GM12878 (cell line): ENCODE results near the gene ATP8B1. TPM values are rescaled to one million over a fixed set of nuclear protein-coding genes. Genes with fewer than 3 reads are reported as not detected.

Experiments used
- ATAC-seq: fragments of 200-7000 bp; cut with Tn5 transposase; 3 replicates; pipeline ENCODE4 v1.9.1; 2020; ENCODE audit warnings: mild to moderate bottlenecking, moderate library complexity
- BruUV-seq: library from RNA; stranded (reverse); fragments of 400-500 nt; replicated peaks from 2 replicates; lab custom pipeline; 2021; lab: Mats Ljungman, UMichigan
- CTCF ChIA-PET: fragments of 300-600 bp; sonication (Branson Sonifier 250); formaldehyde crosslinking; extraction: SDS; loops from one replicate; lab custom pipeline; 2021; ENCODE audit warnings: inconsistent platforms; lab: Yijun Ruan, JAX
- POLR2A ChIA-PET: fragments of 350-600 bp; formaldehyde crosslinking; extraction: SDS; loops from one replicate; lab custom pipeline; 2021; ENCODE audit warnings: inconsistent platforms; lab: Charles Lee
- RAD21 ChIA-PET: fragments of 300-600 bp; sonication (Branson Sonifier 250); formaldehyde crosslinking; loops from one replicate; lab custom pipeline; 2023; ENCODE audit warnings: antibody characterized with exemption; ENCODE audit not compliant: unreplicated experiment; lab: Charles Lee
- SMC1A ChIA-PET: fragments of 300-600 bp; sonication (Branson Sonifier 250); formaldehyde crosslinking; loops from one replicate; lab custom pipeline; 2023; ENCODE audit not compliant: unreplicated experiment, uncharacterized antibody; lab: Charles Lee
- DNase-seq: peaks from one replicate; pipeline ENCODE4 v3.0.0-alpha.2; 2011; ENCODE audit warnings: low read depth, low spot score
- FAIRE-seq: peaks from 3 replicates; lab custom pipeline; 2011; peaks lifted over from hg19 to GRCh38; lab: Jason Lieb, UNC
- H2AFZ ChIP-seq: 2 replicates; pipeline ENCODE4 v1.6.0; 2011; ENCODE audit warnings: low read depth, low read length, control low read depth; ENCODE audit not compliant: control insufficient read depth
- H3K27ac ChIP-seq: 2 replicates; pipeline ENCODE4 v1.5.1; 2011; ENCODE audit warnings: control low read depth; ENCODE audit not compliant: control insufficient read depth, insufficient read depth
- H3K27me3 ChIP-seq, 2 experiments: replicated peaks in 1 of 2; 2 replicates each; pipeline versions ENCODE4 v1.6.0 to v1.6.1; 2011; ENCODE audit warnings: low read length in 1 of 2; ENCODE audit not compliant: control insufficient read depth in 2 of 2, insufficient read depth in 2 of 2
- H3K36me3 ChIP-seq, 2 experiments: 2 replicates each; pipeline ENCODE4 v1.5.1; 2011; ENCODE audit warnings: low read length in 1 of 2; ENCODE audit not compliant: control insufficient read depth in 2 of 2, insufficient read depth in 2 of 2
- H3K4me1 ChIP-seq: 2 replicates; pipeline ENCODE4 v1.6.1; 2011; ENCODE audit warnings: mild to moderate bottlenecking, low read length, moderate library complexity, mixed read lengths; ENCODE audit not compliant: control insufficient read depth, insufficient read depth
- H3K4me2 ChIP-seq: 2 replicates; pipeline ENCODE4 v1.6.0; 2011; ENCODE audit warnings: control low read depth; ENCODE audit not compliant: control insufficient read depth, insufficient read depth
- H3K4me3 ChIP-seq: fragments of 200-600 bp; sonication (generic); 2 replicates; pipeline ENCODE4 v1.5.1; 2016
- H3K79me2 ChIP-seq: 2 replicates; pipeline ENCODE4 v1.6.0; 2011; ENCODE audit warnings: low read length; ENCODE audit not compliant: control insufficient read depth, insufficient read depth
- H3K9ac ChIP-seq: 2 replicates; pipeline ENCODE4 v1.8.0; 2011; ENCODE audit warnings: low read length, control low read depth, mixed read lengths; ENCODE audit not compliant: control insufficient read depth, insufficient read depth
- H3K9me3 ChIP-seq: replicated peaks from 3 replicates; pipeline ENCODE4 v1.5.1; 2011; ENCODE audit warnings: mild to moderate bottlenecking, low read length; ENCODE audit not compliant: control insufficient read depth, insufficient read depth
- H4K20me1 ChIP-seq: 2 replicates; pipeline ENCODE4 v1.6.0; 2011; ENCODE audit not compliant: control insufficient read depth, insufficient read depth
- CTCF ChIP-seq, 3 experiments: IDR thresholded peaks in 2 of 3; conservative IDR thresholded peaks in 1 of 3; 2 replicates each; pipeline ENCODE4 v1.5.1; 2011; ENCODE audit warnings: low read depth in 3 of 3, low read length in 3 of 3, mild to moderate bottlenecking in 3 of 3, control low read depth in 2 of 3, moderate library complexity in 2 of 3, inconsistent platforms in 1 of 3, mixed read lengths in 1 of 3; ENCODE audit not compliant: control insufficient read depth in 2 of 3, insufficient read depth in 1 of 3; ENCODE audit errors: extremely low read depth in 1 of 3
- DPF2 ChIP-seq: fragments of 450-650 bp; IDR thresholded peaks from 2 replicates; pipeline ENCODE4 v1.6.1; 2017; ENCODE audit warnings: mild to moderate bottlenecking
- EGR1 ChIP-seq, 2 experiments: IDR thresholded peaks; 1 replicate in 1 of 2; 2 replicates in 1 of 2; pipeline ENCODE4 v1.6.1; 2011 to 2012; ENCODE audit warnings: low read depth in 2 of 2, low read length in 2 of 2, borderline replicate concordance in 1 of 2, mild to moderate bottlenecking in 1 of 2, moderate library complexity in 1 of 2
- ELK1 ChIP-seq: IDR thresholded peaks from 2 replicates; pipeline ENCODE4 v1.6.1; 2012; ENCODE audit warnings: low read depth, low read length, improper control_type of control experiment
- KLF5 ChIP-seq: fragments of 450-650 bp; IDR thresholded peaks from 2 replicates; pipeline ENCODE4 v1.6.1; 2014; ENCODE audit warnings: mild to moderate bottlenecking; ENCODE audit not compliant: partially characterized antibody
- NBN ChIP-seq: fragments of 450-650 bp; IDR thresholded peaks from 2 replicates; pipeline ENCODE4 v1.6.1; 2016
- NFYA ChIP-seq: IDR thresholded peaks from 2 replicates; pipeline ENCODE4 v1.6.1; 2011; ENCODE audit warnings: low read depth, mild to moderate bottlenecking, low read length, improper control_type of control experiment, borderline replicate concordance
- NFYB ChIP-seq: IDR thresholded peaks from 2 replicates; pipeline ENCODE4 v1.6.1; 2011; ENCODE audit warnings: low read depth, mild to moderate bottlenecking, low read length, improper control_type of control experiment, moderate library complexity; ENCODE audit not compliant: insufficient read depth
- NRF1 ChIP-seq: conservative IDR thresholded peaks from 2 replicates; pipeline ENCODE4 v1.6.1; 2011; ENCODE audit warnings: mild to moderate bottlenecking, low read depth, low read length, improper control_type of control experiment
- POLR2A ChIP-seq: IDR thresholded peaks from 2 replicates; pipeline ENCODE4 v1.6.1; 2011; ENCODE audit warnings: low read depth, mild to moderate bottlenecking, low read length
- RBBP5 ChIP-seq: fragments of 200-600 bp; sonication (generic); conservative IDR thresholded peaks from 2 replicates; pipeline ENCODE4 v1.6.1; 2016
- SMC3 ChIP-seq: IDR thresholded peaks from 2 replicates; pipeline ENCODE4 v1.6.1; 2011; ENCODE audit warnings: low read length, improper control_type of control experiment, borderline replicate concordance
- TCF12 ChIP-seq: IDR thresholded peaks from 2 replicates; pipeline ENCODE4 v1.6.1; 2011; ENCODE audit warnings: low read depth, mild to moderate bottlenecking, low read length
- USF1 ChIP-seq: IDR thresholded peaks from 2 replicates; pipeline ENCODE4 v1.6.1; 2011; ENCODE audit warnings: borderline replicate concordance, low read depth, mild to moderate bottlenecking, moderate library complexity, mixed read lengths, low read length; ENCODE audit not compliant: insufficient read depth; ENCODE audit errors: extremely low read length
- WRNIP1 ChIP-seq: IDR thresholded peaks from 2 replicates; pipeline ENCODE4 v1.6.1; 2011; ENCODE audit warnings: low read depth, low read length, improper control_type of control experiment, borderline replicate concordance
- WGBS: methylation state at CpG from one replicate; pipeline ENCODE4 v1.1.6; 2016; ENCODE audit warnings: low lambda C conversion rate; ENCODE audit not compliant: insufficient replicate concordance, insufficient coverage; ENCODE audit errors: missing lambda C conversion rate; 5-methylcytosine and 5-hydroxymethylcytosine counted together
- in situ Hi-C: fragments of 300-500 bp; cut with MboI; formaldehyde crosslinking; loops from 9 replicates; pipeline ENCODE4 v1.14.3; 2018; ENCODE audit warnings: mixed read lengths
- intact Hi-C: fragments of 100-400 bp; cut with micrococcal nuclease; formaldehyde crosslinking; loops from one replicate; pipeline ENCODE4 v1.14.2; 2022; ENCODE audit not compliant: unreplicated experiment
- polyA plus RNA-seq, 11 experiments: library from polyadenylated mRNA; depleted of rRNA in 4 of 11; unstranded in 6 of 11; stranded (reverse) in 5 of 11; fragments of >200 nt; fragmentation: Nextera tagmentation in 4 of 11; fragmentation: Illumina TruSeq in 1 of 11; extraction: Ambion mirVana in 4 of 11; extraction: Trizol in 1 of 11; gene quantifications; 1 replicate in 1 of 11; 2 replicates in 10 of 11; pipeline versions ENCODE4 v1.2.1 to v1.2.3, GENCODE V29; 2011 to 2016; ENCODE audit warnings: inconsistent platforms in 2 of 11, missing spikeins in 2 of 11, low read depth in 1 of 11
- total RNA-seq, 4 experiments: library from RNA; depleted of rRNA in 3 of 4; stranded (reverse); fragments of >200 nt in 3 of 4; fragmentation: Illumina TruSeq in 1 of 4; extraction: Trizol in 1 of 4; gene quantifications; 2 replicates each; pipeline versions ENCODE4 v1.2.1 to v1.2.3, GENCODE V29; 2013 to 2021
- TF ChIP-seq, protein P1 (sequence below): IDR thresholded peaks from 2 replicates; pipeline ENCODE4 v1.6.1; 2011; ENCODE audit warnings: low read depth, low read length, improper control_type of control experiment, borderline replicate concordance

ATP8B1 gene
- total and polyA plus RNA-seq, 10 of the 15 experiments (the other 5 are each of a cell fraction or from before 2014, with no cell fraction given), result 0.03 to 0.37 (median 0.11) TPM

GRCh38 chr18:57784801-57785114, 18.4 kb downstream of the ATP8B1 start:
- ChIA-PET SMC1A (interaction anchor here (1.0 to 1.7 kb wide), 2 partner anchors 12 to 35 kb away, joined by 3 to 4 read pairs; no protein-coding TSS in a partner anchor), CTCF (no interaction called here)
- intact Hi-C loops, result no loop called here

More at GRCh38 chr18:57784801-57785114, 18.4 kb downstream of the ATP8B1 start:
- 83% methylated on average over 4 of the region's 4 CpGs for WGBS
- no TSS peak for BruUV-seq
- in situ Hi-C loops, result no loop called here
- TF ChIP-seq NFYA (no peak), CTCF (IDR thresholded peaks at IDR 0.05 in 2 of 3, conservative IDR thresholded peaks at IDR 0.05 in 1 of 3; ENCODE audit: control insufficient read depth in 2 of 3, extremely low read depth in 1 of 3, insufficient read depth in 1 of 3, low read depth in 3 of 3, low read length in 3 of 3) (no peak), POLR2A (no peak), WRNIP1 (no peak), TCF12 (no peak), KLF5 (no peak), NRF1 (no peak), DPF2 (no peak), NFYB (no peak), EGR1 (IDR thresholded peaks at IDR 0.05; ENCODE audit: borderline replicate concordance in 1 of 2, low read depth in 2 of 2, low read length in 2 of 2) (no peak), USF1 (no peak), SMC3 (no peak), ELK1 (no peak), NBN (no peak), RBBP5 (no peak)
- TF ChIP-seq, protein P1, sequence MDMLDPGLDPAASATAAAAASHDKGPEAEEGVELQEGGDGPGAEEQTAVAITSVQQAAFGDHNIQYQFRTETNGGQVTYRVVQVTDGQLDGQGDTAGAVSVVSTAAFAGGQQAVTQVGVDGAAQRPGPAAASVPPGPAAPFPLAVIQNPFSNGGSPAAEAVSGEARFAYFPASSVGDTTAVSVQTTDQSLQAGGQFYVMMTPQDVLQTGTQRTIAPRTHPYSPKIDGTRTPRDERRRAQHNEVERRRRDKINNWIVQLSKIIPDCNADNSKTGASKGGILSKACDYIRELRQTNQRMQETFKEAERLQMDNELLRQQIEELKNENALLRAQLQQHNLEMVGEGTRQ, result no peak
- Histone ChIP-seq H2AFZ (no peak overlapping the region), H3K4me2 (no peak overlapping the region), H3K4me3 (no peak overlapping the region), H3K27me3 (no peaks in the 10 kb centered on the region), H3K27ac (no peak overlapping the region), H3K36me3 (no peaks in the 10 kb centered on the region), H3K79me2 (no peaks in the 10 kb centered on the region), H4K20me1 (no peaks in the 10 kb centered on the region), H3K9ac (no peak overlapping the region), H3K4me1 (peaks cover 3% of the 10 kb centered on the region; the same call in 1 of the 2 replicates), H3K9me3 (no peaks in the 10 kb centered on the region)
- ChIA-PET POLR2A (no interaction called here), RAD21 (no interaction called here)
- ATAC-seq, result no peak
- no peak for FAIRE-seq
- no peak for DNase-seq
